CD4-positive, alpha-beta T cell treated with Interleukin-17A for 4 hours (primary cell): ENCODE results near the gene NKX1-2.
A peak's percentile ranks its signal among the peaks of the same experiment; 100 is the strongest.

ENCODE experiments used
- DNase-seq: peaks from one replicate; pipeline ENCODE4 v3.0.0-alpha.2; 2020; ENCODE audit warnings: mixed read lengths

NKX1-2 gene

GRCh38 chr10:124474514-124475070, 24.8 kb upstream of the NKX1-2 start:
- no peak for DNase-seq

DNA sequence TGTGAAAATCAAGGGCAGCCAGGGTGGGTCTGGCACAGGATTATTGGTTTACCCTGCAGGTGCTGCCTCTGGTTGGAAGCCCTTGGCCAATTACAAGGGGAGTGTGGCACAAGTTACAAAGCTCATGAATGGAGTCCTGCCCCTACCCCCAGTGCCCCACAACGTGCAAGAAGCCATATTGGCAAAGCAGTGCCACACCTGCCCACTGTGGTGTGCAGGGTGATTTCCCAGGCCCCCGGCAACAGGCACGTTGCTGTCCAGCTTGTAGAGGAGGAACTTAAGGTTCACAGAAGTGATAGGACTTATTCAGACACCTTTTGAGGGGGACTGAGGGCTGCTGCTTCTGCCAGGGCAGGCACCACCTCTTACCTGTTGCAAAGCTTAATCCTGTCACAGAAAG, 23.2 kb upstream of the NKX1-2 start:
- no peak for DNase-seq

GRCh38 chr10:124472071-124472470, 22.2 kb upstream of the NKX1-2 start:
- no peak for DNase-seq

DNA sequence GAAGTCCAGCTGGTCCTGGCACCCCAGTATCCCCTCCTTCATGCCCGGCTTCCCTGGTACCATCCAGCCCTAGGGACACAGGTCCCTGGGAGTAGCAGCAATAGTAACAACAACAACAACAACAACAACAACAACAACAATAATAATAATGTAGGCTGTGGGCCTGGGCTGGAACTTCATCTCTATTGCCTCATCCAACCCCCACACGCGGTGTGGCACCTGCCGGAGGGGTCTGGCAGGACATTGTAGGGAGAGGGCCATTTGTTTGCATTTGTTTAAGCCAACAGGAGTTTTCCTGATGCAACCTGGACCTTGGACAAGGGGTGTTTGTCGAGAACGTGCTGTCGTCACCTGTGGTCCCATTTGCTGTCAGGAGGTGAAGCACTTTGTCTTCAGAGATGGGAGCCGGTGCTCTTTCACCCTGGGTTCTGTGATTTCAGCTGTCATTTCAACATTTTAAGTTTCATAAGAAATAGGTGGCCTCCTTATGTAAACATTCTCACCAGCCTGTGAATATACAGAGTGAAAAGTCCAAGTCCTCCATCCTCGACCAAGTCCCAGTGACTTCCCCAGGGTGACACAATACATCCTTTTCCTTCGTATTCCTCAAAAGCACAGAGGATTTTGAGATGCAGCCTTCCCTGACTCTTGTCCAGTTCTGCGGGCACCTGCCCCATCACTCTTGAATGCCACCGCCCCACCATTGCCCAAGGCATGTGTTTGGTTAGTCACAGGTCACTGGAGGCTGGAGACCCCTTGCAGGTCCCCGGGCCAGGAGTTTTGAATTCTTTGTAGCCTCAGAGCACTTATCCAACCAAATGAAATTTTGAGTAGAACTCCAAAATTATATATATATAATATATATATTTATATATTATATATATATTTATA, 21.0 kb upstream of the NKX1-2 start:
- DNase-seq: no peak

GRCh38 chr10:124469956-124470484, 20.2 kb upstream of the NKX1-2 start:
- DNase-seq: no peak

- no peak for DNase-seq
These were observed 18.8 kb upstream of the NKX1-2 start for GRCh38 chr10:124468624-124469023.

- DNase-seq: no peak
These were observed 17.3 kb upstream of the NKX1-2 start for GRCh38 chr10:124467165-124467564.

- DNase-seq: no peak
These were observed 16.1 kb upstream of the NKX1-2 start for GRCh38 chr10:124465777-124466488.

DNA sequence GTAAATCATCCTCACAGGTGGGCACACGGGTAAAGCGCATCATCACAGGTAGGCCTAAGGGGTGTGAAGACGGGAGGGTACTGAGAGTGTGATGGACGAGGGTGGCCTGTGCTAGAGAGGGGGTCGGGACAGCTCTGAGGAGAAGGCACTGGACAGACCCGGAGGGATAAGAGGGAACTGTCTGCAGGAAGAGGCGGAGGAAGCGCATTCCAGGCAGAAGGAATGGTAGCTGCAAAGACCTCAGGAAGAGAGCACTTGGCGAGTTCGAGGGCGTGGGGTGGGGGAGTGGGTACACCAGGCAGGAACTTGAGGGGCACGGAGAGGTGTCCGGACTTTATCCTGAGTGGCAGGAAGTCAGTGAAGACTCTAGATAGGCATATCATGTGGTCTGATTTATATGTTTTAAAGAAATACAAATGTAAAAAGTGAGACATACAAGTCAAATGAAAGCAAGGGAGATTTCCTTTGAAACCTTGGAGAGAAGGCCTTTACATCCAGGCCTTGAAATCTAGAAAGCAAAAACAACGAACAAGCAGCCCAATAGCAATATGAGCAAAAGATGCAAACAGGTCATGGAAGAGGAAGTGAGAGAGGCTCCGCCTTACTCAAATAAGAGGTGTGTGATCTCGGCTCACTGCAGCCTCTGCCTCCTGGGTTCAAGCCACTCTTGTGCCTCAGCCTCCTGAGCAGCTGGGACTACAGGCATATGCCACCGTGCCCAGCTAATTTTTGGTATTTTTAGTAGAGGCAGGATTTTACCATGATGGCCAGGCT, 15.4 kb upstream of the NKX1-2 start:
- peak; percentile 35 for DNase-seq

DNA sequence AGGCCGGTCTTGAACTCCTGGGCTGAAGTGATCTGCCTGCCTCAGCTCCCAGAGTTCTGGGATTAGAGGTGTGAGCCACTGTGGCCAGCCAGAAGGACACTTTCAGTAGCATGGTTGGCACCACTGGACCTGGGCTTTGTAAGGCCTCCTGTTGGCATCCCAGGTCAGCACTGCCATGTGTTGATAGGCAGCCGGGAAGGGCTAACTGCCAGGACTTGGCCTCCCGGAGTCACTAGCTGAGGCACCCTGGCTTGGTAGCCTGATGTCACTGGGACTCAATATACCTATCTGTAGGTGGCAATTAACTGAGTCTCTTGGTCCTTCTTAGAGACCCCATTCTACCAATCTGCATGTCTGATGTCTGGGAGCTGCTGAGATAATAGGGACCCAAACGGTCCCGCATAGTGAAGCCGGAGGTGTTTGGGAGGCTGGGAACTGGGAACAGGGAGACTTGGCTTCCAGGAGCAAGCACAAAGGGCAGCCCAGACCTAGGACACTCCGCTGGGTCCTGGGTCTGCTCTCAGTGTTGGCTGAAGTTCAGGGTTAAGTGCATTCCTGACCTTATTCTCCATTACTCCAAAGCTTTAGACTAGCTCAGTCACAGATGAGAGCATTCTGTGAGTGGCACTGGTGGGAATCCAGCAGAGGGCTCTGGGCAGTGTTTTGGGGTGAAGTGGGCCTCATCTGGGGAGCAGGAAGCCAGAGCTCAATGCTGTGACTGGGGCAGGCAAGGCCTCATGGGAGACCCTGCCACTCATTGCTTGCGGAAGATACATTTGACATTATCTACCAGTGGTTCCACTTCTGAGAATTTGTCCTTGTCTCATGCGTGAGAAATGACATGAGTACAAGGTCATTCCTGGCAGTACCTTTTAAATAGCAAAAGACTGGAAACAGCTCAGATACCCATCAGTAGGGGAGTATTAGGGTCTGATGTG, 14.5 kb upstream of the NKX1-2 start:
- DNase-seq: no peak

DNA sequence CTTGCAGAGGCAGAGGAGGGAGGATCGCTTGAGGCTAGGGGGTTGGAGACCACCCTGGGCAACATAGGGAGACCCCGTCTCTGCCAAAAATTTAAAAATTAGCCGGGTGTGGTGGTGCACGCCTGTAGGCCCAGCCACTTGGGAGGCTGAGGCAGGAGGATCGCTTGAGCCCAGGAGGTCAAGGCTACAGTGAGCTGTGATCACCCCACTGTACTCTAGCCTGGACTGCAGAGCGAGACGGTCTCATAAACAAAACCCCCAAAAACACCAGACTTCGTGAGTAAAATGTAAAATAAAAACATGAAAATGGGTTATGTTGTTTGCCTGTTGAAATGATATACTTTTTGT, 12.5 kb upstream of the NKX1-2 start:
- DNase-seq: no peak

- peak; percentile 91 for DNase-seq
These were observed 12.0 kb upstream of the NKX1-2 start, which contains the start of gene LHPP for GRCh38 chr10:124461642-124462347. LHPP (plus strand) TSS chr10:124461823; CDS start chr10:124461863, 40 bp downstream.

- DNase-seq: no peak
These were observed 10.3 kb upstream of the NKX1-2 start for GRCh38 chr10:124460144-124460543.

- no peak for DNase-seq
These were observed 9.6 kb upstream of the NKX1-2 start for GRCh38 chr10:124459395-124459794.

GRCh38 chr10:124458889-124459288, 9.1 kb upstream of the NKX1-2 start:
- no peak for DNase-seq

DNA sequence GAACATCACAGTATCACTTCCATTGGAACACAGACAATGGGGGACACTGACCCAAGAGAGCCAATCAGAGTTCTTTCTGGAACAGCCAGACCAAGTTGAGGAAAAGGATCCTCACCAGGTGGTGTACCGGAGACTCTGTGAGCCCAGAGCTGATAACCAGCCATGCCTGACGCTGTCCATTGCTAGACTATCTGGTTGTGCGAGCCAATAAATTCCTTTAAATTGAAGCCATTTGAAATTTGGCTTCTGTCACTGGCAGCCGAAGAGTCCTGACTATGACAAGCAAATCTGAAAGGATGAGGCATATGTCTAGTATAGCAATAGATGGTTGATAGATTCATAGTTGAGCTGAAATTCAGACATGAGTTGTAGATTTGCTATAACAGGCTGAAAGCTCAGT, 8.6 kb upstream of the NKX1-2 start:
- no peak for DNase-seq

DNA sequence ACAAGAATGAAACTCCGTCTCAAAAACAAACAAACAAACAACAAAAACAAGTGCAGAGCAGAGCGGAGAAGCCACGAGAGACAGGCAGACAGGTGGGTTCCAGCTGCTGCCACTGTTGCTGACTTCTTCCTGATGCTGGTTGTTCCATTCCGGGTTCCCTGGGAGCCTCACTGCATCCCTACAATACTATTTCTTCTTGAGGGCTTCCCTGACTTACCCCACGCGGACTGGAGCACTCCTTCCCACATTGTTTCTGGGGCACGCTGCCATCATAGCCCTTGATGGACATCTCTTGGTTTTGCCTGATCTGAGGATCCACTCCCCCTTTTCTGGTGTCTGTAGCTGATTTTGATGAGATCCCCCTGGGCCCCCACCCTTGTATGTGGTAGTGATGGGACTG, 5.6 kb upstream of the NKX1-2 start:
- no peak for DNase-seq

GRCh38 chr10:124453960-124454610, 4.2 kb upstream of the NKX1-2 start:
- DNase-seq: no peak

GRCh38 chr10:124451276-124451675, 1.4 kb upstream of the NKX1-2 start:
- no peak for DNase-seq

DNA sequence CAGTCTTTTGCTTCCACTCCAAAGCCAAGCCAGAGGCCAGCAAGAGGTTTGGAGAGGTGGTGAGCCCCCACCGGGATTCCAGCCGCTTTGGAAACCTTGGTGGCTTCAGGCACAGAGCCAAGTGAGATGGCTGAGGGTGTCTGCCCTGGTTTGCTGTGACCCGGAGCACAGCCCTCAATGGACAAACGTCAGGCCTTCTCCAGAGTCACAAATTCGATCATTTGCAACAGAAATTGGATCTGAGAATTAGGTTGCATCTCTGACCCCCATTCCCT, 885 bp upstream of the NKX1-2 start:
- no peak for DNase-seq
